ENCODE data around the gene PPIC. TPM values are rescaled to one million over a fixed set of nuclear protein-coding genes. Genes with fewer than 3 reads are reported as not detected.
"Not testable (repeated sequence)": the region's sequence is repeated elsewhere in the genome, so short reads cannot be mapped to it uniquely, and the experiment has no call there.

Gene PPIC
- total and polyA plus RNA-seq, 3 experiments from 2014 or later: not detected

- H3K9me3 Mint-ChIP-seq: no peaks in the 10 kb centered on the region
Observed at GRCh38 chr5:122982376-122982775, 54.1 kb downstream of the PPIC start.

GRCh38 chr5:122981846-122982245 lies 54.7 kb downstream of the PPIC start:
- Histone ChIP-seq H3K27me3 (ENCODE audit: insufficient read depth, low read length, poor library complexity, severe bottlenecking) (no peaks in the 10 kb centered on the region), H3K36me3 (ENCODE audit: insufficient read depth, low read length) (no peaks in the 10 kb centered on the region), H3K4me1 (ENCODE audit: insufficient read depth, low read length) (no peaks in the 10 kb centered on the region), H3K4me3 (ENCODE audit: low read length) (no peak overlapping the region), H3K27ac (ENCODE audit: low read depth, low read length) (no peak overlapping the region), H3K9me3 (ENCODE audit: low read length) (no peaks in the 10 kb centered on the region)
- Mint-ChIP-seq H3K27me3 (peaks cover 0 to 2% of the 10 kb centered on the region in 2 donors), H3K9me3 (no peaks in the 10 kb centered on the region), H3K4me3 (no peak overlapping the region), H3K36me3 (peaks cover 0 to 4% (median 1%) of the 10 kb centered on the region in 3 donors), H3K27ac (no peak overlapping the region), H3K4me1 (no peaks in the 10 kb centered on the region)
- CTCF ChIA-PET: no interaction called here
- POLR2A ChIA-PET: no interaction called here
- DNase-seq: no peak

More at GRCh38 chr5:122982376-122982775, 54.1 kb downstream of the PPIC start:
- H3K4me3 Mint-ChIP-seq: no peak overlapping the region
- no peaks in the 10 kb centered on the region for H3K4me1 ChIP-seq (ENCODE audit: insufficient read depth, low read length)
- DNase-seq: no peak
- no peak overlapping the region for H3K27ac Mint-ChIP-seq
- H3K4me1 Mint-ChIP-seq: no peaks in the 10 kb centered on the region
- no peaks in the 10 kb centered on the region for H3K27me3 ChIP-seq (ENCODE audit: insufficient read depth, low read length, poor library complexity, severe bottlenecking)
- H3K36me3 ChIP-seq (ENCODE audit: insufficient read depth, low read length): no peaks in the 10 kb centered on the region
- ChIA-PET POLR2A (no interaction called here), CTCF (no interaction called here)
- peaks cover 0 to 4% (median 2%) of the 10 kb centered on the region in 3 donors for H3K36me3 Mint-ChIP-seq
- no peak overlapping the region for H3K27ac ChIP-seq (ENCODE audit: low read depth, low read length)
- no peaks in the 10 kb centered on the region for H3K9me3 ChIP-seq (ENCODE audit: low read length)
- peaks cover 0 to 2% of the 10 kb centered on the region in 2 donors for H3K27me3 Mint-ChIP-seq
- no peak overlapping the region for H3K4me3 ChIP-seq (ENCODE audit: low read length)

- H3K27ac ChIP-seq (ENCODE audit: low read depth, low read length): no peak overlapping the region
- peaks cover 0 to 2% of the 10 kb centered on the region in 2 donors for H3K27me3 Mint-ChIP-seq
- H3K36me3 ChIP-seq (ENCODE audit: insufficient read depth, low read length): no peaks in the 10 kb centered on the region
- DNase-seq: no peak
- H3K4me1 Mint-ChIP-seq: no peaks in the 10 kb centered on the region
- H3K36me3 Mint-ChIP-seq: no peaks in the 10 kb centered on the region
- no peaks in the 10 kb centered on the region for H3K9me3 ChIP-seq (ENCODE audit: low read length)
- no peaks in the 10 kb centered on the region for H3K4me1 ChIP-seq (ENCODE audit: insufficient read depth, low read length)
- no peaks in the 10 kb centered on the region for H3K27me3 ChIP-seq (ENCODE audit: insufficient read depth, low read length, poor library complexity, severe bottlenecking)
- H3K4me3 Mint-ChIP-seq: no peak overlapping the region
- H3K9me3 Mint-ChIP-seq: peaks cover 0 to 2% (median 0%) of the 10 kb centered on the region in 5 donors
- H3K27ac Mint-ChIP-seq: no peak overlapping the region
- H3K4me3 ChIP-seq (ENCODE audit: low read length): no peak overlapping the region
- ChIA-PET POLR2A (no interaction called here), CTCF (no interaction called here)
Observed at GRCh38 chr5:122978644-122979297, 57.8 kb downstream of the PPIC start.

- Mint-ChIP-seq H3K4me1 (no peaks in the 10 kb centered on the region), H3K36me3 (peaks cover 0 to 2% (median 0%) of the 10 kb centered on the region in 3 donors), H3K9me3 (peaks cover 0 to 2% (median 0%) of the 10 kb centered on the region in 5 donors), H3K27me3 (peaks cover 0 to 2% of the 10 kb centered on the region in 2 donors), H3K4me3 (no peak overlapping the region), H3K27ac (no peak overlapping the region)
- no peak for DNase-seq
- Histone ChIP-seq H3K4me3 (ENCODE audit: low read length) (no peak overlapping the region), H3K36me3 (ENCODE audit: insufficient read depth, low read length) (no peaks in the 10 kb centered on the region), H3K9me3 (ENCODE audit: low read length) (no peaks in the 10 kb centered on the region), H3K4me1 (ENCODE audit: insufficient read depth, low read length) (no peaks in the 10 kb centered on the region), H3K27ac (ENCODE audit: low read depth, low read length) (no peak overlapping the region), H3K27me3 (ENCODE audit: insufficient read depth, low read length, poor library complexity, severe bottlenecking) (no peaks in the 10 kb centered on the region)
- ChIA-PET CTCF (no interaction called here), POLR2A (no interaction called here)
Observed at GRCh38 chr5:122978068-122978467, 58.5 kb downstream of the PPIC start.

- H3K27me3 ChIP-seq (ENCODE audit: insufficient read depth, low read length, poor library complexity, severe bottlenecking): no peaks in the 10 kb centered on the region
- CTCF ChIA-PET: interaction anchor here (0.6 kb wide), 1 partner anchor 240 kb away, joined by 3 read pairs; no protein-coding TSS in a partner anchor
- H3K4me1 ChIP-seq (ENCODE audit: insufficient read depth, low read length): no peaks in the 10 kb centered on the region
- peaks cover 0 to 2% of the 10 kb centered on the region in 2 donors for H3K27me3 Mint-ChIP-seq
- H3K4me1 Mint-ChIP-seq: no peaks in the 10 kb centered on the region
- H3K27ac Mint-ChIP-seq: no peak overlapping the region
- H3K36me3 ChIP-seq (ENCODE audit: insufficient read depth, low read length): no peaks in the 10 kb centered on the region
- H3K27ac ChIP-seq (ENCODE audit: low read depth, low read length): no peak overlapping the region
- H3K4me3 Mint-ChIP-seq: no peak overlapping the region
- H3K9me3 ChIP-seq (ENCODE audit: low read length): no peaks in the 10 kb centered on the region
- POLR2A ChIA-PET: no interaction called here
- no peak for DNase-seq
- H3K9me3 Mint-ChIP-seq: peaks cover 0 to 2% (median 0%) of the 10 kb centered on the region in 5 donors
- H3K4me3 ChIP-seq (ENCODE audit: low read length): no peak overlapping the region
- peaks cover 0 to 6% (median 0%) of the 10 kb centered on the region in 3 donors for H3K36me3 Mint-ChIP-seq
Observed at GRCh38 chr5:122977319-122977718, 59.2 kb downstream of the PPIC start.

- H3K4me1 ChIP-seq (ENCODE audit: insufficient read depth, low read length); CTCF ChIA-PET; POLR2A ChIA-PET; H3K27me3 ChIP-seq (ENCODE audit: insufficient read depth, low read length, poor library complexity, severe bottlenecking); H3K36me3 ChIP-seq (ENCODE audit: insufficient read depth, low read length); DNase-seq; H3K4me3 Mint-ChIP-seq; H3K27ac ChIP-seq (ENCODE audit: low read depth, low read length); H3K27me3 Mint-ChIP-seq; H3K4me1 Mint-ChIP-seq; H3K36me3 Mint-ChIP-seq; H3K9me3 ChIP-seq (ENCODE audit: low read length); H3K9me3 Mint-ChIP-seq; H3K4me3 ChIP-seq (ENCODE audit: low read length): not testable (repeated sequence)
- peak overlapping the region in 1 of 8 donors; percentile 40 for H3K27ac Mint-ChIP-seq
Observed at GRCh38 chr5:122974251-122974650, 62.3 kb downstream of the PPIC start.

- H3K27me3 ChIP-seq (ENCODE audit: insufficient read depth, low read length, poor library complexity, severe bottlenecking); H3K27ac Mint-ChIP-seq; CTCF ChIA-PET; H3K27ac ChIP-seq (ENCODE audit: low read depth, low read length); H3K27me3 Mint-ChIP-seq; H3K4me1 Mint-ChIP-seq; H3K4me3 ChIP-seq (ENCODE audit: low read length); H3K36me3 ChIP-seq (ENCODE audit: insufficient read depth, low read length); H3K4me3 Mint-ChIP-seq; H3K9me3 ChIP-seq (ENCODE audit: low read length); H3K4me1 ChIP-seq (ENCODE audit: insufficient read depth, low read length); H3K9me3 Mint-ChIP-seq; POLR2A ChIA-PET; DNase-seq; H3K36me3 Mint-ChIP-seq: not testable (repeated sequence)
Observed at GRCh38 chr5:122973759-122974158, 62.8 kb downstream of the PPIC start.

All from CD8-positive, alpha-beta memory T cell (primary cell).